SH-SY5Y (cell line): ENCODE data around the gene PAX7.

Experiments used
- GATA2 ChIP-seq: IDR thresholded peaks from 2 replicates; pipeline ENCODE4 v1.6.1; 2011; ENCODE audit warnings: mild to moderate bottlenecking, low read depth, low read length
- GATA3 ChIP-seq: IDR thresholded peaks from 2 replicates; pipeline ENCODE4 v1.6.1; 2011; ENCODE audit warnings: low read depth, mild to moderate bottlenecking, low read length, moderate library complexity

PAX7 gene

GRCh38 chr1:18747671-18748070 is 117.0 kb downstream of the PAX7 start:
- no peak for TF ChIP-seq GATA2

GRCh38 chr1:18748435-18748834 is 117.8 kb downstream of the PAX7 start:
- TF ChIP-seq GATA2, result no peak
- no peak for TF ChIP-seq GATA3

GRCh38 chr1:18749569-18749968 is 118.9 kb downstream of the PAX7 start:
- TF ChIP-seq GATA3 (no peak), GATA2 (no peak)

- TF ChIP-seq GATA3 (no peak), GATA2 (no peak)
These were observed 120.0 kb downstream of the PAX7 start for GRCh38 chr1:18750600-18750999.

DNA sequence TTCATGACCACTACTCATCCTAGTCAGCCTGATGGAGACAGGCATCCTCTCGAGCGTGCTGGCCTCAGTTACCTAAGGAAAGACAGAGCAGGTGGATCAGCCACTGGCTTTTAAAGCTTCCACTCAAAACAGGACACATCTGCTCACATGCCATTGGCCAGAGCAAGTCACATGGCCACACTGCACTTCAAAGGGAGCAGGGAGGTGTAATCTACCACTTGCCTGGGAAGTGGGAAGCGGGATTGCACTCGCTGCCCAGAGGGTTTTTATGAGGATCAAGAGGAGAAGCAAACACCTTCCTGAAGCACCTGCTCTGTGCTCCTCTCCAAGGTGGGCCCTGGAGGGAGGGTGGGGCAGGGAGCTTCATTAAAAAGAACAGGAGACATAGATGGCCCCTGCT is 120.8 kb downstream of the PAX7 start:
- TF ChIP-seq GATA2 (no peak), GATA3 (no peak)

DNA sequence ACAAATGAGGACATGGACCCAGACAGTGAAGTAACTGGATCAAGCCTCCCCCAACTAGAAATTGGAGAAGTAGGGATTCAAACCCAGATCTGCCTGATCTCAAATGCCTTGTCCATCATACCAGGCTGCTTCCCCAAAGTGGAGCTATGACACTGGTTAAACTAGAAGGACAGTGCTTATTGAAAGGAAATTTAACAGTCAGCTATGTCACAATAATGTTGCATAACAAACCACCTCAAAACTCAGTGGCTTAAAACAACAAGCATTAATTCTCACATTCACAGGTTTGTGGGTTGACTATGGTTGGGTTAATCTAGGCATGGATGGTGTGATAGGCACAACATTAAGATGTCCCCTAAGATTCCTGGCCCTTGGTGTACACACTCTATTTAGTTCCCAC is 121.8 kb downstream of the PAX7 start:
- TF ChIP-seq GATA2, result no peak
- no peak for TF ChIP-seq GATA3

DNA sequence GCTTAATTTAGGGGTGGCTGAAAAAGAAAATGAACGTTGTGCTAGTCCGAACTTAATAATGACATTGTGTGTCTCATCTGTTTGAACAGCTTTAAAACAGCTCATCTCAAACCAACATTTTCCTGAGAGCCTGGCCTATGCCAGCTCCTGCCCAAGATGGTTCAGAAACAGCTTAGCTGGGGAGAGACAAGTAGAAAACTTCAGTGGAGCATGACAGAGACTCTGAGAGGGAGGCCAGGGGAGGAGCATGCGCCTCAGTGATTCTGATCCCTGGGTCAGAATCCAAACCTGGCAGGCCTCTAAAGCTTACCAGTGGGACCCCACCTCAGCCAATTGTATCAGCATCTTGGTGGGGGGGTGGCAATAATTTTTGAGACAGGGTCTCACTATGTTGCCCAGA is 129.5 kb downstream of the PAX7 start:
- TF ChIP-seq GATA3, result no peak
- TF ChIP-seq GATA2, result no peak

- TF ChIP-seq GATA3, result no peak
- no peak for TF ChIP-seq GATA2
These were observed 131.5 kb downstream of the PAX7 start for GRCh38 chr1:18761948-18762840.

GRCh38 chr1:18764362-18764761 is 133.7 kb downstream of the PAX7 start:
- no peak for TF ChIP-seq GATA2
- TF ChIP-seq GATA3, result no peak

- TF ChIP-seq GATA2 (peak; percentile 83), GATA3 (no peak; the same call in 1 of the 2 replicates)
These were observed 135.1 kb downstream of the PAX7 start for GRCh38 chr1:18765725-18766124.

DNA sequence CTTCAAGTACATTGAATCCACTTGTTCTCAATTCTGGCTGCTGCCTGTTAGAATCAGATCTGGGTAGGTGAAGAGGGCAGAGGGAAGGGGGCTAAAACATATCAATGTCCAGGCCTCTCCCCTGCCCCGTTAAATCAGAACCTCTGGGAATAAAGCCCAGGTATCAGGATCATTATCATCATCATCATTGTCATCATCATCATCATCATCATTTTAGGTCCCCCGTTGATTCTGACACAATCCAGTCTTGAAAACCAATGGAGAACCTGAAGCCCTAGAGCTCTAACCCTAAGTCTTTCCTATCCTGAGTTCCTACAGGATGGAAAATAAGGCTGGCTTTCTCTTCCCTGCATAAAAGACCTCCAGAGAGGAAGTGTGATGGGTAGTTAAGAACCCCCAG is 135.7 kb downstream of the PAX7 start:
- no peak for TF ChIP-seq GATA3
- no peak for TF ChIP-seq GATA2

- TF ChIP-seq GATA3 (no peak), GATA2 (no peak)
These were observed 137.4 kb downstream of the PAX7 start for GRCh38 chr1:18768086-18768485.

GRCh38 chr1:18769140-18769539 is 138.5 kb downstream of the PAX7 start:
- TF ChIP-seq GATA2, result peak; percentile 99
- peak; percentile 92 for TF ChIP-seq GATA3

DNA sequence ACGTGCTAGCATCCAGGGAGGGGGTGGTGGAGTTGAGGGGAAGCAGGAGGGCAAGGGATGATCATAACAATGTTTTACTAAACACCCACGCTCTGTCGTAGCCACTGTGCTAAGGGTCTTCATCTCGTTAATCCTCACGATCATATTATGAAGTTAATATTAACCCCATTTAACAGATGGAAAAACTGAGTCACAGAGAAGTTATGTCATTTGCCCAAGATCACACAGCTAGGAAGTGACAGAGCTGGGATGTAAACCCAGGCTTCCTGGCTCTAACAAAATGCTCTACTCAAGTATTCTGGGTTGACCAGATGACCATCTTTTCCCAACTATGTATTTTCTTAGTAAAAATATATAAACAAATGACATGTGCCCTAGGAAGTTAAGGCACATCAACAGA is 140.2 kb downstream of the PAX7 start:
- no peak for TF ChIP-seq GATA3
- no peak for TF ChIP-seq GATA2

- no peak for TF ChIP-seq GATA2
- no peak for TF ChIP-seq GATA3
These were observed 143.1 kb downstream of the PAX7 start for GRCh38 chr1:18773753-18774152.
